Nephron (organoid): ENCODE results near the gene PRRG2.
A peak's percentile ranks its signal among the peaks of the same experiment; 100 is the strongest.

ENCODE experiments used
- H3K27ac Mint-ChIP-seq, 3 experiments: 2 replicates each; pipeline ENCODE4 v1.8.0; 2020; ENCODE audit warnings: mixed read lengths in 3 of 3, mild to moderate bottlenecking in 2 of 3, moderate library complexity in 1 of 3
- H3K27me3 Mint-ChIP-seq: 2 replicates; pipeline ENCODE4 v1.8.0; 2021; ENCODE audit warnings: low read depth, mild to moderate bottlenecking, moderate library complexity, mixed read lengths
- H3K36me3 Mint-ChIP-seq: 2 replicates; pipeline ENCODE4 v1.8.0; 2020; ENCODE audit warnings: low read depth, mixed read lengths
- H3K4me1 Mint-ChIP-seq: 2 replicates; pipeline ENCODE4 v1.8.0; 2020; ENCODE audit warnings: mixed read lengths
- H3K4me3 Mint-ChIP-seq, 3 experiments: 2 replicates each; pipeline ENCODE4 v1.8.0; 2020; ENCODE audit warnings: mild to moderate bottlenecking in 3 of 3, mixed read lengths in 3 of 3, moderate library complexity in 2 of 3
- H3K9me3 Mint-ChIP-seq: 2 replicates; pipeline ENCODE4 v1.8.0; 2020; ENCODE audit warnings: mixed read lengths
- TF ChIP-seq, protein P1 (sequence below), 3 experiments: fragments of 200-600 bp; sonication (generic); IDR thresholded peaks; one replicate each; pipeline ENCODE4 v1.5.0; 2021; ENCODE audit warnings: antibody characterized with exemption in 3 of 3; ENCODE audit not compliant: unreplicated experiment in 3 of 3

PRRG2 gene

DNA sequence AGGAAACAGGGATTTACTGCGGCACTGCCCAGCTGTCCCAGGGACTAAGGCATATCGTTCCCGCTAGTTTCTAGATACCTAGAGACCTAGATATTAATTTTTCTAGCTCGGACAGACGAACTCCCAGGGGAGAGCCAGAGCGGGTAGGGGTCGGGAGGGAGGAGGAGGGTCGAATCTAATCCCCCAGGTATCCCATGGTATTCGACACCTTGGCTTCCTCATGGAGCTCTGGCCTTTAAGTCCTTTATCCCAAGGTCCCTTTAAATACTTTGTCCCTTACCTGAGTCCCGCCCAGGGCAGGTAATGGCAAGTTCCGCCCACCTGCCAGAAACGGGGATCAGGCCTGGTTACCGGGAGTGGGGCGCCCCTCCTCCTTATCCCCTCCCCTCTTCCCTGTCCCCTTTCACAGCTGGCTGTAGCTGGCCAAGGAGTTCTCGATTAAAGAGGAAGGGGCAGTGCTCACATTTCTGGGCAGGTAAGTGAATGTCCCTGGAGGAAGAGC lies at the start of gene PRRG2:
Gene PRRG2 (plus strand): TSS at position 310 of the 502 bp plus-strand sequence. CDS start 1,904 bp downstream, outside the sequence.
- no peaks in the 10 kb centered on the region for H3K36me3 Mint-ChIP-seq
- peak within 1 kb of the TSS; percentile 79 to 92 (median 84) for H3K27ac Mint-ChIP-seq
- H3K9me3 Mint-ChIP-seq, result no peaks in the 10 kb centered on the region
- H3K4me1 Mint-ChIP-seq, result peaks cover 20% of the 10 kb centered on the region
- H3K27me3 Mint-ChIP-seq, result no peaks in the 10 kb centered on the region
- TF ChIP-seq, protein P1, sequence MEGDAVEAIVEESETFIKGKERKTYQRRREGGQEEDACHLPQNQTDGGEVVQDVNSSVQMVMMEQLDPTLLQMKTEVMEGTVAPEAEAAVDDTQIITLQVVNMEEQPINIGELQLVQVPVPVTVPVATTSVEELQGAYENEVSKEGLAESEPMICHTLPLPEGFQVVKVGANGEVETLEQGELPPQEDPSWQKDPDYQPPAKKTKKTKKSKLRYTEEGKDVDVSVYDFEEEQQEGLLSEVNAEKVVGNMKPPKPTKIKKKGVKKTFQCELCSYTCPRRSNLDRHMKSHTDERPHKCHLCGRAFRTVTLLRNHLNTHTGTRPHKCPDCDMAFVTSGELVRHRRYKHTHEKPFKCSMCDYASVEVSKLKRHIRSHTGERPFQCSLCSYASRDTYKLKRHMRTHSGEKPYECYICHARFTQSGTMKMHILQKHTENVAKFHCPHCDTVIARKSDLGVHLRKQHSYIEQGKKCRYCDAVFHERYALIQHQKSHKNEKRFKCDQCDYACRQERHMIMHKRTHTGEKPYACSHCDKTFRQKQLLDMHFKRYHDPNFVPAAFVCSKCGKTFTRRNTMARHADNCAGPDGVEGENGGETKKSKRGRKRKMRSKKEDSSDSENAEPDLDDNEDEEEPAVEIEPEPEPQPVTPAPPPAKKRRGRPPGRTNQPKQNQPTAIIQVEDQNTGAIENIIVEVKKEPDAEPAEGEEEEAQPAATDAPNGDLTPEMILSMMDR (IDR thresholded peaks at IDR 0.05; ENCODE audit: unreplicated experiment in 3 of 3), result no peak
- peak within 1 kb of the TSS; percentile 92 to 96 (median 93) for H3K4me3 Mint-ChIP-seq

DNA sequence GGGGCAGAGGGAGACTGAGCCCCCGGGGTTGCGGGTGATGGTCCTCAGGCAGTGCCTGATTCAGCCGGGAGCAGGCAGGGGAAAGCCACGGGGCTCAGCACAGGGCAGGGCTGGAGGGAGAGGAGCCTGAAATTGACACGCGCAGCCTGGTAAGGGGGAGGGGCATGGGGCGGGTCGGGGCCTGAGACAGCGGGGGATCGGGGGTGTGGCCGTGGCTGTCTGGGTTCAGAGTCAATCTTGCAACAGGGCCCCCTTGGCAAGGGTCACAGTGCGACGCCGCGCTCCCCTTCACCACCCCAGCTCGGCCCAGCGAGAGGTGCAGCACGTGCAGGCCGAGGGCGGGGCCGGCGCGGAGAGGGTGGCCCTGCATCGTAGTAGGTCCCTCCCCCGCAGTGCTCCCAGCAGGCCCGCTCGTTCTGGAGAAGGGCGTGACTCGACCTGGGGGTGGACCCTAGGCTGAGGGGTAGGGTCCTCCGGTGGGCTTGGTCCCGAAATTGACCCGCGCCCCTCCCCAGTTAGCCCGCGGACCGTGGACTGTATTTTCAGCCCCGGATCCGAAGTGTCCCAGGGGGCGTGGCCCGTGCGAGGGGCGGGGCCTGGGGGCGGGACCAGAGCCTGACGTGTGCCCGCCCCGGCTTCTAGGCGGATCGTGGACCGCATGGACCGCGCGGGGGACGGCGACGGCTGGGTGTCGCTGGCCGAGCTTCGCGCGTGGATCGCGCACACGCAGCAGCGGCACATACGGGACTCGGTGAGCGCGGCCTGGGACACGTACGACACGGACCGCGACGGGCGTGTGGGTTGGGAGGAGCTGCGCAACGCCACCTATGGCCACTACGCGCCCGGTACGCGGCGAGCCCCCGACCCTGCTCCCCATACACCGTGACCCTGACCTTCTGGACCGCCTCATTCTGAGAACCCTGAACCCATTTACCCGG lies 47.3 kb upstream of the PRRG2 start:
- Mint-ChIP-seq H3K9me3 (no peaks in the 10 kb centered on the region), H3K27me3 (peaks cover 5% of the 10 kb centered on the region), H3K36me3 (peaks cover 12% of the 10 kb centered on the region), H3K4me1 (peaks cover 13% of the 10 kb centered on the region), H3K4me3 (peak overlapping the region; percentile 75 to 90 (median 89)), H3K27ac (no peak overlapping the region)
- TF ChIP-seq, protein P1 (IDR thresholded peaks at IDR 0.05; ENCODE audit: unreplicated experiment in 3 of 3), result peak; percentile 14 to 44 (median 35)

DNA sequence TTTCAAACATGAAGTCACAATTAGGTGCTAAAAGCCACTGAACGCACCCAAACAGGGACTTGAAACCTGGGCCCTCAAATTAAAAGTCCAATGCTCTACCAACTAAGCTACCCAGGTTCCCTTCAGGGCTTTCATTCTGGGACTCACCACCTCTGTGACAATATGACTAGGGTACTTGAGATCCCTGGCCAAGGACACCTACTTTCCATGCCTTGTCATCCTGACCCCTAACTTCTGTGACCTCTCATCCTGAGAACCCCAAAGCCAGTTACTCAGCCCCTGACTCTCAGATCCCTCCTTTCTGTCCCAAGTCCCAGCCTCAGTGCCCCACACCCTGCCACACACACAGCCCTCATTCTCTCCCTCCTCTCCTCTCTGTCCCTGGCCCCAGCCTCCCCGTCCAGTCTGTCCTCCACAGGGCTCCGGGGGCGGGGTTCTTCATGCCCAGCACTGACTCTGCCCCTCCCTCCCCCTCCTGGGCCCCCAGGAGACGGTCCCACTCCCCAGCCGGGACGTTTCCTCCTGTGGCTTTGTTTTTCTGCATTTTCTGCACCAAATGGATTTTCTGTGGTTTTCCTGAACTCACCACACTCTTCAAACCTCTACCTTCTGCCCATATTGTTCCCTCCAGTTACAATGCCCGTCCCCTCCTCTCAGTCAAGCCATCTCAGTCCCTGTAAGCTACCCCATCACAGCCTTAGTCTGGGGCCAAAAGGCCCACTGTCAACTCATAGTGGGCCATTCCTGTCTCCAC lies 46.3 kb upstream of the PRRG2 start:
- H3K36me3 Mint-ChIP-seq, result peaks cover 9% of the 10 kb centered on the region
- peaks cover 5% of the 10 kb centered on the region for H3K27me3 Mint-ChIP-seq
- H3K4me3 Mint-ChIP-seq, result peak overlapping the region; percentile 75 to 90 (median 89)
- no peak overlapping the region for H3K27ac Mint-ChIP-seq
- peaks cover 13% of the 10 kb centered on the region for H3K4me1 Mint-ChIP-seq
- TF ChIP-seq, protein P1 (IDR thresholded peaks at IDR 0.05; ENCODE audit: unreplicated experiment in 3 of 3), result no peak
- H3K9me3 Mint-ChIP-seq, result no peaks in the 10 kb centered on the region

DNA sequence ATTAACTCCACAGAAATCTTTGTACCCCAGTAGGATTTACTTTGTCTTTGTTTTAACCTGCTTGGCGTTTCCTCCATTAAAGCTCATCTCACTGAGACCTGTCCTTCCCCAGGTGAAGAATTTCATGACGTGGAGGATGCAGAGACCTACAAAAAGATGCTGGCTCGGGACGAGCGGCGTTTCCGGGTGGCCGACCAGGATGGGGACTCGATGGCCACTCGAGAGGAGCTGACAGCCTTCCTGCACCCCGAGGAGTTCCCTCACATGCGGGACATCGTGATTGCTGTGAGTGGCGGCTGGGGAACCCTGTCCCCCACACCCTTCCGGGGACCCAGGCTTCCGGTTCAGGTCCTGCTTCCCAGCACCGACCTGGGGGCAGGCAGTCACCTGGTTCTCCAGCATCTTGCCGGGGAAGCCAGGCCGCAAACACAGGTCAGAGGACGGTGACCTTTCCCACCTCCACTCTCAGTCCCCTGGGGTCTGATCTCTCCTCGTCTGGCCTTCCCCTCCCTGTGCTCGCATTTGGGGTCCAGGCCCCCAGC lies 44.1 kb upstream of the PRRG2 start:
- H3K4me1 Mint-ChIP-seq, result peaks cover 13% of the 10 kb centered on the region
- TF ChIP-seq, protein P1 (IDR thresholded peaks at IDR 0.05; ENCODE audit: unreplicated experiment in 3 of 3), result no peak

DNA sequence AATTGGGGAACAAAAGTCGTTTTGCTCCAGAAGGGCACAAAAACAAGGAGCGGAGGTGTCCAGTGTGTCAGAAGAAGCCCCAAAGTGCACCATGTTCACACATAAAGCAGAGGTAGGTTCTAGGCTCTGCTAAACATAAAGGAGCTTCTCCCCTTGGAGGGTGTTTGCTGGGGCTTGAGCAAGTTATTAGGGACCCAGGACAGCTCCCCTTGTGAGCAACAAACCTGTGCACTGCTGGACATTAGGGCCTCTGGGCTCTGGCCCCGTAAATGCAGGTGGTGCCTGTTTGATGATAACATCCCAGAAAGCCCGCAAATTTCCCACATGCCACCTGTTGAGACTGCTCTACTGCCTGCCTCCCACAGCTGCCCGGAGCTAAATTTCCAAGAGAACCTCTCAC lies 42.5 kb upstream of the PRRG2 start:
- H3K27me3 Mint-ChIP-seq, result no peaks in the 10 kb centered on the region
- H3K4me3 Mint-ChIP-seq, result no peak overlapping the region
- TF ChIP-seq, protein P1 (IDR thresholded peaks at IDR 0.05; ENCODE audit: unreplicated experiment in 3 of 3), result no peak
- no peak overlapping the region for H3K27ac Mint-ChIP-seq
- no peaks in the 10 kb centered on the region for H3K9me3 Mint-ChIP-seq
- H3K4me1 Mint-ChIP-seq, result peaks cover 8% of the 10 kb centered on the region
- H3K36me3 Mint-ChIP-seq, result peaks cover 8% of the 10 kb centered on the region

More for the DNA sequence above, 44.1 kb upstream of the PRRG2 start:
- H3K4me3 Mint-ChIP-seq, result peak overlapping the region in 2 of 3 experiments; percentile 17 to 32
- H3K27me3 Mint-ChIP-seq, result no peaks in the 10 kb centered on the region
- H3K36me3 Mint-ChIP-seq, result peaks cover 5% of the 10 kb centered on the region
- H3K27ac Mint-ChIP-seq, result no peak overlapping the region
- no peaks in the 10 kb centered on the region for H3K9me3 Mint-ChIP-seq
